Fibroblast of skin of right biceps (primary cell): Measurements from ENCODE around the gene TCEANC2.

Experiments
- DNase-seq: peaks from one replicate; pipeline ENCODE4 v3.0.0-alpha.2; 2013

The TCEANC2 gene

GRCh38 chr1:54117815-54118563, 64.6 kb downstream of the TCEANC2 start:
- peak; percentile 33 for DNase-seq

- peak; percentile 96 for DNase-seq
Observed at GRCh38 chr1:54118704-54119103, 65.3 kb downstream of the TCEANC2 start.

GRCh38 chr1:54120018-54120697, 66.8 kb downstream of the TCEANC2 start:
- DNase-seq = no peak

- DNase-seq = peak; percentile 25
Observed at GRCh38 chr1:54120698-54121481, 67.5 kb downstream of the TCEANC2 start.

GRCh38 chr1:54121482-54122134, 68.2 kb downstream of the TCEANC2 start:
- DNase-seq = peak; percentile 92

GRCh38 chr1:54122135-54122751, 68.8 kb downstream of the TCEANC2 start:
- no peak for DNase-seq

GRCh38 chr1:54122992-54123391, 69.6 kb downstream of the TCEANC2 start:
- DNase-seq = no peak

GRCh38 chr1:54124472-54124871, 71.1 kb downstream of the TCEANC2 start:
- DNase-seq = no peak

GRCh38 chr1:54124906-54125305, 71.5 kb downstream of the TCEANC2 start:
- DNase-seq = no peak

GRCh38 chr1:54125386-54126070, 72.1 kb downstream of the TCEANC2 start:
- DNase-seq = peak; percentile 35

GRCh38 chr1:54126271-54126815, 72.9 kb downstream of the TCEANC2 start:
- DNase-seq = peak; percentile 19

GRCh38 chr1:54127594-54128300, 74.3 kb downstream of the TCEANC2 start:
- DNase-seq = no peak

- no peak for DNase-seq
Observed at GRCh38 chr1:54129858-54130257, 76.5 kb downstream of the TCEANC2 start.

- no peak for DNase-seq
Observed at GRCh38 chr1:54131419-54131818, 78.0 kb downstream of the TCEANC2 start.

- peak; percentile 51 for DNase-seq
Observed at GRCh38 chr1:54132495-54132894, 79.1 kb downstream of the TCEANC2 start.

- no peak for DNase-seq
Observed at GRCh38 chr1:54134295-54134694, 80.9 kb downstream of the TCEANC2 start.

- DNase-seq = peak; percentile 90
Observed at GRCh38 chr1:54135436-54136120, 82.2 kb downstream of the TCEANC2 start.

GRCh38 chr1:54136269-54136896, 83.0 kb downstream of the TCEANC2 start:
- DNase-seq = no peak

GRCh38 chr1:54136963-54137533, 83.6 kb downstream of the TCEANC2 start:
- no peak for DNase-seq
